GM21390 (cell line): Measurements from ENCODE around the gene SNRNP27.
"Not testable (repeated sequence)": the region's sequence is repeated elsewhere in the genome, so short reads cannot be mapped to it uniquely, and the experiment has no call there.

Source experiments
- ATAC-seq: cut with Tn5 transposase; IDR thresholded peaks from one replicate; pipeline ENCODE4 v1.9.1; 2021; ENCODE audit not compliant: unreplicated experiment

Gene SNRNP27

DNA sequence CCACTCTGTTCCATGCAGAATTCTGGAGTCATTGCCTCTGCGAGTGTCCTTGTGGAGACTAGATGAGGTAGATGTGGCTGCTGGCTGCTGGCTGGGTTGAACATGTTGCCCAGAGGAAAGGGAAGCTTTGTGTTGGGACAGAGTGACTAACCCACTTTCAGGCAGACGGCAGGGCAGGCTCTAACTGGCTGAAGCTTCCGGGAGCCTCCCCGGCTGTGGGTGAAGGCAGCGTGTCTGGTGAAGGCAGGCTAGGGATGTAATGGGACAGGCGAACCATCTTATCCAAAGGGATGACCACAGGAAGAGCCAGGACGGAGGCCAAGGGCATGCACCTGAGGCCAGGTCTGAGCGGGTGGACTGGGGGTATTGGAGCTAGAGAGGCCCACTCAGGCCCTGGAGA, 51.7 kb downstream of the SNRNP27 start:
- no peak for ATAC-seq

DNA sequence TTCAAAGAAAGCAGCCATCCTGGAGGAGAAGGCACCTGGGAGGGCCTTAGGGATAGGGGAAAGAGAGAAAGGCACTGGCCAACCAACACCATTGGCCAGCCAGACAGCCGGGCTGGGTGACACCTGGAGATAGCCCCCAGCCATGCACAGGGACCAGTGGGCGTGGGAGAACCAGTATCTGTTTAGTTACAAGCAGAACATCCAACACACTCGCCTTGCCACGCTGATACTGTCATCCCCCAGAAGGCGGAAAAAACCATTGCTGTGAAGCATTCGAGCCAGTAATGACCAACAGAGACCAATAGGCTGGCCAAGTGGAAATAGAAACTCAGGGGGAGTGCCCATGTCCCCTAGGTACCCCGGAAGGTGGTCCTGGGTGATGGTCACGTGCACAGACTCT, 52.2 kb downstream of the SNRNP27 start:
- ATAC-seq, result no peak

GRCh38 chr2:69946351-69947324, 52.9 kb downstream of the SNRNP27 start:
- peak; percentile 86 for ATAC-seq

GRCh38 chr2:69947325-69947931, 53.7 kb downstream of the SNRNP27 start:
- no peak for ATAC-seq

- no peak for ATAC-seq
Observed at GRCh38 chr2:69948032-69948962, 54.5 kb downstream of the SNRNP27 start.

GRCh38 chr2:69948963-69949645, 55.3 kb downstream of the SNRNP27 start:
- ATAC-seq, result no peak

DNA sequence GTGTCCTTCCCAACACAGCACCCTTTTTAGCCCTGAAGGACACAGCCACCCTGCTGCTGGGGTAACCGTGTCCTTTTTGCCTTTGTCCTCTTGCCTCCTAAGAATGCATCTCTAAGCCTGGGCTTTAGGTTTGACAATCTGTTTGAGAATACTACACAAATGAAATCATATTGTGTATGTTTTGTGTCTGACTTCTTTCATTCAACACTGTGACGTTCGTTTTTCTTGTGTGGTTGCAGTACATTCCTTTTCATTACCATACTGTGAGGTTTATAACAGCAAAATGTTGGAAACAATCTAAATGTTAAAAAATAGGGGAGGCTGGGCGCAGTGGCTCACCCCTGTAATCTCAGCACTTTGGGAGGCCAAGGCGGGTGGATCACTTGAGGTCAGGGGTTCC, 56.5 kb downstream of the SNRNP27 start:
- ATAC-seq, result no peak

- ATAC-seq, result not testable (repeated sequence)
Observed at GRCh38 chr2:69950671-69951070, 56.9 kb downstream of the SNRNP27 start.

DNA sequence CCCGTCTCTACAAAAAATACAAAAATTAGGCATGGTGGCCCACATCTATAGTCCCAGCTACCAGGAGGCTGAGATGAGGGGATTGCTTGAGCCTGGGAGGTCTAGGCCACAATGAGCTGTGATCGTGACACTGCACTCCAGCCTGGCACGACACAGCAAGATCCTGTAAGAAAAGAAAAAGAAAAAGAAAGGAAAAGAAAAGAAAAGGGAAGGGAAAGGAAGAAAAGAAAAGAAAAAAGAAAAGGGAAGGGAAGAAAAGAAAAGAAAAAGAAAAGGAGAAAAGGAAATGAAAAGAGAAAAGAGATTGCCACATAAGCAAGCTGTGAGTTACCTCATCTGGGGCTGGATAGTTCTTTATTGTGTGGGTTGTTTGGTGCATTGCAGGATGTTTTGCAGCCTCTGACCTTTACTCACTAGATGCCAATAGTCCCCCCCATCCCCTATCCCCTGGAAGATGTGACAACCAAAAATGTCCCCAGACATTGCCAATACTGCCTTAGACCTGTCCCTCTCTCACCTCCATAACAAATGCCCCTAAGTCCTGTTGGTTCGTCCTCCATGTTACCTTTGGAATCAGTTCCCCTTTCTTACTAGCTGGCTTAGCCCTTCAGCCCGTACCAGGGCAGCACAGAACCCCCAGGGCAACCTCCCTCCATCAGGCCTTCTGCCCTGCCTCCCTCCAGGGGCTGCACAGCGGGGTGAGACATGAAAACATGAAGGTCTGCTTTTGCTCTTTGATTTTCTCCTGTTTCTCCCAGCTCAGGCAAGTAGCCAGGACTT, 58.8 kb downstream of the SNRNP27 start:
- ATAC-seq, result no peak

- no peak for ATAC-seq
Observed at GRCh38 chr2:69954084-69954483, 60.3 kb downstream of the SNRNP27 start.
